GM10248 (cell line): ENCODE measurements around the gene TACO1.

Source experiments
- CTCF ChIA-PET: fragments of 300-600 bp; sonication (Branson Sonifier 250); formaldehyde crosslinking; extraction: SDS; loops from one replicate; lab custom pipeline; 2021; ENCODE audit warnings: antibody characterized with exemption; lab: Yijun Ruan, JAX
- POLR2A ChIA-PET: fragments of 350-650 bp; sonication (Branson Sonifier 250); formaldehyde crosslinking; extraction: SDS; loops from one replicate; lab custom pipeline; 2020; ENCODE audit warnings: antibody characterized with exemption; lab: Yijun Ruan, JAX
- DNase-seq: peaks from one replicate; pipeline ENCODE4 v3.0.0; 2012; ENCODE audit errors: extremely low spot score
- CTCF ChIP-seq: IDR thresholded peaks from 2 replicates; pipeline ENCODE4 v1.5.1; 2012; ENCODE audit warnings: mild to moderate bottlenecking, low read depth; ENCODE audit errors: extremely low read depth, missing control alignments, control extremely low read depth

TACO1 gene

GRCh38 chr17:63609816-63610573, 9.3 kb downstream of the TACO1 start:
- no peak for TF ChIP-seq CTCF
- POLR2A ChIA-PET: no interaction called here
- no peak for DNase-seq
- CTCF ChIA-PET: interaction anchor here (1.9 to 7.5 kb wide), 4 partner anchors 8 to 204 kb away, joined by 8 to 120 read pairs (median 39); partner anchors contain the start of gene TACO1

- POLR2A ChIA-PET: interaction anchor here (1.5 kb wide), 1 partner anchor 11 kb away, joined by 5 read pairs; the partner anchor contains the start of gene MAP3K3
- CTCF ChIA-PET: interaction anchor here (0.6 to 7.5 kb wide), 12 partner anchors 9 to 204 kb away, joined by 3 to 120 read pairs (median 6); partner anchors contain the start of genes DCAF7 and TACO1
Measured at GRCh38 chr17:63610854-63611253, 10.2 kb downstream of the TACO1 start.

GRCh38 chr17:63611354-63611753, 10.7 kb downstream of the TACO1 start:
- DNase-seq: no peak
- TF ChIP-seq CTCF: no peak
- POLR2A ChIA-PET: interaction anchor here (1.5 kb wide), 1 partner anchor 11 kb away, joined by 5 read pairs; the partner anchor contains the start of gene MAP3K3
- CTCF ChIA-PET: interaction anchor here (0.6 to 7.5 kb wide), 48 partner anchors 9 to 205 kb away, joined by 3 to 120 read pairs (median 4); partner anchors contain the start of genes CYB561, DCAF7, MAP3K3 and TACO1

More at GRCh38 chr17:63610854-63611253, 10.2 kb downstream of the TACO1 start:
- no peak for TF ChIP-seq CTCF
- no peak for DNase-seq

- ChIA-PET POLR2A (no interaction called here), CTCF (interaction anchor here (2.6 to 7.5 kb wide), 5 partner anchors 7 to 189 kb away, joined by 8 to 120 read pairs (median 29); partner anchors contain the start of genes DCAF7 and MAP3K3)
- DNase-seq: no peak
- TF ChIP-seq CTCF: no peak
Measured at GRCh38 chr17:63613663-63614062, 13.0 kb downstream of the TACO1 start.

GRCh38 chr17:63621229-63621683, 20.6 kb downstream of the TACO1 start:
- no peak for TF ChIP-seq CTCF
- CTCF ChIA-PET: interaction anchor here (1.0 to 3.2 kb wide), 8 partner anchors 9 to 228 kb away, joined by 3 to 29 read pairs (median 4); no protein-coding TSS in a partner anchor
- no peak for DNase-seq
- POLR2A ChIA-PET: interaction anchor here (1.2 to 1.4 kb wide), 2 partner anchors 71 to 152 kb away, joined by 3 to 5 read pairs; partner anchors contain the start of genes CCDC47 and DCAF7
